GM12878 (cell line): ENCODE measurements around the gene U2AF2. TPM values are rescaled to one million over a fixed set of nuclear protein-coding genes. Genes with fewer than 3 reads are reported as not detected.

Experiments used
- ATAC-seq: fragments of 200-7000 bp; cut with Tn5 transposase; 3 replicates; pipeline ENCODE4 v1.9.1; 2020; ENCODE audit warnings: mild to moderate bottlenecking, moderate library complexity
- BruUV-seq: library from RNA; stranded (reverse); fragments of 400-500 nt; replicated peaks from 2 replicates; lab custom pipeline; 2021; lab: Mats Ljungman, UMichigan
- CTCF ChIA-PET: fragments of 300-600 bp; sonication (Branson Sonifier 250); formaldehyde crosslinking; extraction: SDS; loops from one replicate; lab custom pipeline; 2021; ENCODE audit warnings: inconsistent platforms; lab: Yijun Ruan, JAX
- POLR2A ChIA-PET: fragments of 350-600 bp; formaldehyde crosslinking; extraction: SDS; loops from one replicate; lab custom pipeline; 2021; ENCODE audit warnings: inconsistent platforms; lab: Charles Lee
- RAD21 ChIA-PET: fragments of 300-600 bp; sonication (Branson Sonifier 250); formaldehyde crosslinking; loops from one replicate; lab custom pipeline; 2023; ENCODE audit warnings: antibody characterized with exemption; ENCODE audit not compliant: unreplicated experiment; lab: Charles Lee
- SMC1A ChIA-PET: fragments of 300-600 bp; sonication (Branson Sonifier 250); formaldehyde crosslinking; loops from one replicate; lab custom pipeline; 2023; ENCODE audit not compliant: unreplicated experiment, uncharacterized antibody; lab: Charles Lee
- DNase-seq: peaks from one replicate; pipeline ENCODE4 v3.0.0-alpha.2; 2011; ENCODE audit warnings: low read depth, low spot score
- FAIRE-seq: peaks from 3 replicates; lab custom pipeline; 2011; peaks lifted over from hg19 to GRCh38; lab: Jason Lieb, UNC
- H2AFZ ChIP-seq: 2 replicates; pipeline ENCODE4 v1.6.0; 2011; ENCODE audit warnings: low read depth, low read length, control low read depth; ENCODE audit not compliant: control insufficient read depth
- H3K27ac ChIP-seq: 2 replicates; pipeline ENCODE4 v1.5.1; 2011; ENCODE audit warnings: control low read depth; ENCODE audit not compliant: control insufficient read depth, insufficient read depth
- H3K27me3 ChIP-seq, 2 experiments: replicated peaks in 1 of 2; 2 replicates each; pipeline versions ENCODE4 v1.6.0 to v1.6.1; 2011; ENCODE audit warnings: low read length in 1 of 2; ENCODE audit not compliant: control insufficient read depth in 2 of 2, insufficient read depth in 2 of 2
- H3K36me3 ChIP-seq, 2 experiments: 2 replicates each; pipeline ENCODE4 v1.5.1; 2011; ENCODE audit warnings: low read length in 1 of 2; ENCODE audit not compliant: control insufficient read depth in 2 of 2, insufficient read depth in 2 of 2
- H3K4me1 ChIP-seq: 2 replicates; pipeline ENCODE4 v1.6.1; 2011; ENCODE audit warnings: mild to moderate bottlenecking, low read length, moderate library complexity, mixed read lengths; ENCODE audit not compliant: control insufficient read depth, insufficient read depth
- H3K4me2 ChIP-seq: 2 replicates; pipeline ENCODE4 v1.6.0; 2011; ENCODE audit warnings: control low read depth; ENCODE audit not compliant: control insufficient read depth, insufficient read depth
- H3K4me3 ChIP-seq: fragments of 200-600 bp; sonication (generic); 2 replicates; pipeline ENCODE4 v1.5.1; 2016
- H3K79me2 ChIP-seq: 2 replicates; pipeline ENCODE4 v1.6.0; 2011; ENCODE audit warnings: low read length; ENCODE audit not compliant: control insufficient read depth, insufficient read depth
- H3K9ac ChIP-seq: 2 replicates; pipeline ENCODE4 v1.8.0; 2011; ENCODE audit warnings: low read length, control low read depth, mixed read lengths; ENCODE audit not compliant: control insufficient read depth, insufficient read depth
- H3K9me3 ChIP-seq: replicated peaks from 3 replicates; pipeline ENCODE4 v1.5.1; 2011; ENCODE audit warnings: mild to moderate bottlenecking, low read length; ENCODE audit not compliant: control insufficient read depth, insufficient read depth
- H4K20me1 ChIP-seq: 2 replicates; pipeline ENCODE4 v1.6.0; 2011; ENCODE audit not compliant: control insufficient read depth, insufficient read depth
- HDAC2 ChIP-seq: fragments of 200-600 bp; sonication (generic); IDR thresholded peaks from 2 replicates; pipeline ENCODE4 v1.6.1; 2017
- KAT2A ChIP-seq: conservative IDR thresholded peaks from 2 replicates; pipeline ENCODE4 v1.6.1; 2011; ENCODE audit warnings: low read depth, low read length; ENCODE audit not compliant: control insufficient read depth
- MTA2 ChIP-seq: fragments of 450-650 bp; IDR thresholded peaks from 2 replicates; pipeline ENCODE4 v1.6.1; 2016; ENCODE audit warnings: low read depth, mild to moderate bottlenecking, moderate library complexity
- PRDM15 ChIP-seq: fragments of 450-650 bp; formaldehyde crosslinking; IDR thresholded peaks from 2 replicates; pipeline ENCODE4 v1.4.0; 2020; ENCODE audit warnings: mild to moderate bottlenecking, moderate library complexity
- RAD21 ChIP-seq: IDR thresholded peaks from 2 replicates; pipeline ENCODE4 v1.6.1; 2011; ENCODE audit warnings: mild to moderate bottlenecking, low read depth, low read length, moderate library complexity; ENCODE audit not compliant: insufficient read depth
- SMARCA5 ChIP-seq: fragments of 450-650 bp; IDR thresholded peaks from 2 replicates; pipeline ENCODE4 v1.6.1; 2017; ENCODE audit warnings: mild to moderate bottlenecking
- TAF1 ChIP-seq: IDR thresholded peaks from 2 replicates; pipeline ENCODE4 v1.6.1; 2011; ENCODE audit warnings: mild to moderate bottlenecking, low read depth, low read length, borderline replicate concordance
- TARDBP ChIP-seq: IDR thresholded peaks from 2 replicates; pipeline ENCODE4 v1.6.1; 2016; ENCODE audit warnings: borderline replicate concordance
- TCF7 ChIP-seq: IDR thresholded peaks from 2 replicates; pipeline ENCODE4 v1.6.1; 2014; ENCODE audit warnings: antibody characterized with exemption, borderline replicate concordance
- ZSCAN29 ChIP-seq: fragments of 450-650 bp; IDR thresholded peaks from 2 replicates; pipeline ENCODE4 v1.6.1; 2017; ENCODE audit warnings: mild to moderate bottlenecking, moderate library complexity
- WGBS: methylation state at CpG from one replicate; pipeline ENCODE4 v1.1.6; 2016; ENCODE audit warnings: low lambda C conversion rate; ENCODE audit not compliant: insufficient replicate concordance, insufficient coverage; ENCODE audit errors: missing lambda C conversion rate; 5-methylcytosine and 5-hydroxymethylcytosine counted together
- in situ Hi-C: fragments of 300-500 bp; cut with MboI; formaldehyde crosslinking; loops from 9 replicates; pipeline ENCODE4 v1.14.3; 2018; ENCODE audit warnings: mixed read lengths
- intact Hi-C: fragments of 100-400 bp; cut with micrococcal nuclease; formaldehyde crosslinking; loops from one replicate; pipeline ENCODE4 v1.14.2; 2022; ENCODE audit not compliant: unreplicated experiment
- polyA plus RNA-seq, 11 experiments: library from polyadenylated mRNA; depleted of rRNA in 4 of 11; unstranded in 6 of 11; stranded (reverse) in 5 of 11; fragments of >200 nt; fragmentation: Nextera tagmentation in 4 of 11; fragmentation: Illumina TruSeq in 1 of 11; extraction: Ambion mirVana in 4 of 11; extraction: Trizol in 1 of 11; gene quantifications; 1 replicate in 1 of 11; 2 replicates in 10 of 11; pipeline versions ENCODE4 v1.2.1 to v1.2.3, GENCODE V29; 2011 to 2016; ENCODE audit warnings: inconsistent platforms in 2 of 11, missing spikeins in 2 of 11, low read depth in 1 of 11
- total RNA-seq, 4 experiments: library from RNA; depleted of rRNA in 3 of 4; stranded (reverse); fragments of >200 nt in 3 of 4; fragmentation: Illumina TruSeq in 1 of 4; extraction: Trizol in 1 of 4; gene quantifications; 2 replicates each; pipeline versions ENCODE4 v1.2.1 to v1.2.3, GENCODE V29; 2013 to 2021
- TF ChIP-seq, protein P1 (sequence below): fragments of 450-650 bp; IDR thresholded peaks from 2 replicates; pipeline ENCODE4 v1.6.1; 2018; ENCODE audit warnings: mild to moderate bottlenecking, low read depth, moderate library complexity; ENCODE audit not compliant: partially characterized antibody
- TF ChIP-seq, protein P2 (sequence below): fragments of 450-650 bp; IDR thresholded peaks from 2 replicates; pipeline ENCODE4 v1.6.1; 2017; ENCODE audit warnings: mild to moderate bottlenecking, moderate library complexity

The U2AF2 gene
- total and polyA plus RNA-seq, 10 of the 15 experiments (the other 5 are each of a cell fraction or from before 2014, with no cell fraction given): 3.0 to 338 (median 130) TPM

DNA sequence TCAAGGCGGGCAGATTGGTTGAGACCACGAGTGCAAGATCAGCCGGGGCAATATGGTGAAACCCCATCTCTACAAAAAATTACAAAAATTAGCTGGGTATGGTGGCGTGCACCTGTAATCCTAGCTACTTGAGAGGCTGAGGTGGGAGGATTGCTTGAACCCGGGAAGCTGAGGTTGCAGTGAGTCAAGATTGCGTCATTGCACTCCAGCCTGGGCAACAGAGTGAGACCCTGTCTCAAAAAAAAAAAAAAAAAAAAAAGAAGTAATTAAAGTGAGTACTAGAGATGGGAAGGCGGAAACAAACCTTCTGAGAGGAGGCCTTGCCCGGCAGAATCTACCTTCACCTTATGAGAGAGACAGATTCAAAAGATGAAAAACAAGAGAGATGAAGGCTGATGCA, 68.7 kb downstream of the U2AF2 start:
- DNase-seq: no peak
- intact Hi-C loops (no loop called here), in situ Hi-C loops (no loop called here)
- TF ChIP-seq SMARCA5 (no peak), ZSCAN29 (no peak), TAF1 (no peak), TARDBP (no peak), RAD21 (no peak), PRDM15 (CRISPR knock-in tag) (no peak), KAT2A (no peak), HDAC2 (no peak), TCF7 (no peak), MTA2 (no peak)
- TF ChIP-seq, protein P1, sequence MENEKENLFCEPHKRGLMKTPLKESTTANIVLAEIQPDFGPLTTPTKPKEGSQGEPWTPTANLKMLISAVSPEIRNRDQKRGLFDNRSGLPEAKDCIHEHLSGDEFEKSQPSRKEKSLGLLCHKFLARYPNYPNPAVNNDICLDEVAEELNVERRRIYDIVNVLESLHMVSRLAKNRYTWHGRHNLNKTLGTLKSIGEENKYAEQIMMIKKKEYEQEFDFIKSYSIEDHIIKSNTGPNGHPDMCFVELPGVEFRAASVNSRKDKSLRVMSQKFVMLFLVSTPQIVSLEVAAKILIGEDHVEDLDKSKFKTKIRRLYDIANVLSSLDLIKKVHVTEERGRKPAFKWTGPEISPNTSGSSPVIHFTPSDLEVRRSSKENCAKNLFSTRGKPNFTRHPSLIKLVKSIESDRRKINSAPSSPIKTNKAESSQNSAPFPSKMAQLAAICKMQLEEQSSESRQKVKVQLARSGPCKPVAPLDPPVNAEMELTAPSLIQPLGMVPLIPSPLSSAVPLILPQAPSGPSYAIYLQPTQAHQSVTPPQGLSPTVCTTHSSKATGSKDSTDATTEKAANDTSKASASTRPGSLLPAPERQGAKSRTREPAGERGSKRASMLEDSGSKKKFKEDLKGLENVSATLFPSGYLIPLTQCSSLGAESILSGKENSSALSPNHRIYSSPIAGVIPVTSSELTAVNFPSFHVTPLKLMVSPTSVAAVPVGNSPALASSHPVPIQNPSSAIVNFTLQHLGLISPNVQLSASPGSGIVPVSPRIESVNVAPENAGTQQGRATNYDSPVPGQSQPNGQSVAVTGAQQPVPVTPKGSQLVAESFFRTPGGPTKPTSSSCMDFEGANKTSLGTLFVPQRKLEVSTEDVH: no peak
- TF ChIP-seq, protein P2, sequence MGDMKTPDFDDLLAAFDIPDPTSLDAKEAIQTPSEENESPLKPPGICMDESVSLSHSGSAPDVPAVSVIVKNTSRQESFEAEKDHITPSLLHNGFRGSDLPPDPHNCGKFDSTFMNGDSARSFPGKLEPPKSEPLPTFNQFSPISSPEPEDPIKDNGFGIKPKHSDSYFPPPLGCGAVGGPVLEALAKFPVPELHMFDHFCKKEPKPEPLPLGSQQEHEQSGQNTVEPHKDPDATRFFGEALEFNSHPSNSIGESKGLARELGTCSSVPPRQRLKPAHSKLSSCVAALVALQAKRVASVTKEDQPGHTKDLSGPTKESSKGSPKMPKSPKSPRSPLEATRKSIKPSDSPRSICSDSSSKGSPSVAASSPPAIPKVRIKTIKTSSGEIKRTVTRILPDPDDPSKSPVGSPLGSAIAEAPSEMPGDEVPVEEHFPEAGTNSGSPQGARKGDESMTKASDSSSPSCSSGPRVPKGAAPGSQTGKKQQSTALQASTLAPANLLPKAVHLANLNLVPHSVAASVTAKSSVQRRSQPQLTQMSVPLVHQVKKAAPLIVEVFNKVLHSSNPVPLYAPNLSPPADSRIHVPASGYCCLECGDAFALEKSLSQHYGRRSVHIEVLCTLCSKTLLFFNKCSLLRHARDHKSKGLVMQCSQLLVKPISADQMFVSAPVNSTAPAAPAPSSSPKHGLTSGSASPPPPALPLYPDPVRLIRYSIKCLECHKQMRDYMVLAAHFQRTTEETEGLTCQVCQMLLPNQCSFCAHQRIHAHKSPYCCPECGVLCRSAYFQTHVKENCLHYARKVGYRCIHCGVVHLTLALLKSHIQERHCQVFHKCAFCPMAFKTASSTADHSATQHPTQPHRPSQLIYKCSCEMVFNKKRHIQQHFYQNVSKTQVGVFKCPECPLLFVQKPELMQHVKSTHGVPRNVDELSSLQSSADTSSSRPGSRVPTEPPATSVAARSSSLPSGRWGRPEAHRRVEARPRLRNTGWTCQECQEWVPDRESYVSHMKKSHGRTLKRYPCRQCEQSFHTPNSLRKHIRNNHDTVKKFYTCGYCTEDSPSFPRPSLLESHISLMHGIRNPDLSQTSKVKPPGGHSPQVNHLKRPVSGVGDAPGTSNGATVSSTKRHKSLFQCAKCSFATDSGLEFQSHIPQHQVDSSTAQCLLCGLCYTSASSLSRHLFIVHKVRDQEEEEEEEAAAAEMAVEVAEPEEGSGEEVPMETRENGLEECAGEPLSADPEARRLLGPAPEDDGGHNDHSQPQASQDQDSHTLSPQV: no peak
- Histone ChIP-seq H3K27ac (no peak overlapping the region), H3K4me3 (no peak overlapping the region), H3K9ac (no peak overlapping the region), H3K4me1 (no peaks in the 10 kb centered on the region), H3K36me3 (no peaks in the 10 kb centered on the region), H3K79me2 (no peaks in the 10 kb centered on the region), H3K4me2 (no peak overlapping the region), H3K27me3 (no peaks in the 10 kb centered on the region), H4K20me1 (no peaks in the 10 kb centered on the region), H2AFZ (no peak overlapping the region), H3K9me3 (no peaks in the 10 kb centered on the region; the same call in 2 of the 3 replicates)
- ChIA-PET POLR2A (no interaction called here), RAD21 (no interaction called here), CTCF (no interaction called here), SMC1A (interaction anchor here (0.7 kb wide), 1 partner anchor 135 kb away, joined by 3 read pairs; no protein-coding TSS in a partner anchor)
- 36% methylated on average over 8 of the region's 8 CpGs for WGBS
- no peak for FAIRE-seq
- BruUV-seq: no TSS peak
- no peak for ATAC-seq
